ENCODE data around the gene IFI6. TPM values are rescaled to one million over a fixed set of nuclear protein-coding genes. Genes with fewer than 3 reads are reported as not detected.
A peak's percentile ranks its signal among the peaks of the same experiment; 100 is the strongest.

Gene IFI6
- total RNA-seq, 1 donor: 497 TPM

- Histone ChIP-seq H3K27me3 (ENCODE audit: insufficient read depth, low read length) (no peaks in the 10 kb centered on the region), H3K36me3 (ENCODE audit: insufficient read depth, low read length) (no peaks in the 10 kb centered on the region), H3K9me3 (ENCODE audit: low read depth, low read length) (no peaks in the 10 kb centered on the region), H3K4me2 (ENCODE audit: insufficient read depth, low read length) (peak overlapping the region; percentile 92), H3K4me3 (ENCODE audit: insufficient read depth, low read length) (no peak overlapping the region), H4K20me1 (ENCODE audit: insufficient read depth, low read length) (no peaks in the 10 kb centered on the region), H3K27ac (ENCODE audit: low read depth, low read length) (no peak overlapping the region), H3K4me1 (ENCODE audit: insufficient read depth, low read length) (peaks cover 19% of the 10 kb centered on the region), H2AFZ (ENCODE audit: low read length) (no peak overlapping the region), H3K79me2 (ENCODE audit: insufficient read depth, low read length) (no peaks in the 10 kb centered on the region)
- no peak for TF ChIP-seq CTCF (IDR thresholded peaks at IDR 0.05; ENCODE audit: extremely low read depth, low read depth, low read length)
- no peak for DNase-seq (ENCODE audit: insufficient read length, low spot score, missing footprints)
Observed at GRCh38 chr1:27669876-27670275, 2.1 kb downstream of the IFI6 start.

GRCh38 chr1:27668808-27669723, 2.9 kb downstream of the IFI6 start:
- Histone ChIP-seq H3K27me3 (ENCODE audit: insufficient read depth, low read length) (no peaks in the 10 kb centered on the region), H3K4me3 (ENCODE audit: insufficient read depth, low read length) (peak overlapping the region; percentile 67), H2AFZ (ENCODE audit: low read length) (peak overlapping the region; percentile 95), H3K4me1 (ENCODE audit: insufficient read depth, low read length) (peaks cover 19% of the 10 kb centered on the region), H4K20me1 (ENCODE audit: insufficient read depth, low read length) (no peaks in the 10 kb centered on the region), H3K27ac (ENCODE audit: low read depth, low read length) (no peak overlapping the region), H3K79me2 (ENCODE audit: insufficient read depth, low read length) (no peaks in the 10 kb centered on the region), H3K36me3 (ENCODE audit: insufficient read depth, low read length) (no peaks in the 10 kb centered on the region), H3K4me2 (ENCODE audit: insufficient read depth, low read length) (peak overlapping the region; percentile 92), H3K9me3 (ENCODE audit: low read depth, low read length) (no peaks in the 10 kb centered on the region)
- peak; percentile 93 for TF ChIP-seq CTCF (IDR thresholded peaks at IDR 0.05; ENCODE audit: extremely low read depth, low read depth, low read length)
- peak; percentile 95 for DNase-seq (ENCODE audit: insufficient read length, low spot score, missing footprints)

GRCh38 chr1:27668121-27668807, 3.7 kb downstream of the IFI6 start:
- H3K27me3 ChIP-seq (ENCODE audit: insufficient read depth, low read length): no peaks in the 10 kb centered on the region
- DNase-seq (ENCODE audit: insufficient read length, low spot score, missing footprints): no peak
- no peak overlapping the region for H3K4me2 ChIP-seq (ENCODE audit: insufficient read depth, low read length)
- H3K4me1 ChIP-seq (ENCODE audit: insufficient read depth, low read length): peaks cover 19% of the 10 kb centered on the region
- H3K27ac ChIP-seq (ENCODE audit: low read depth, low read length): no peak overlapping the region
- H3K9me3 ChIP-seq (ENCODE audit: low read depth, low read length): no peaks in the 10 kb centered on the region
- H3K36me3 ChIP-seq (ENCODE audit: insufficient read depth, low read length): no peaks in the 10 kb centered on the region
- no peak for TF ChIP-seq CTCF (IDR thresholded peaks at IDR 0.05; ENCODE audit: extremely low read depth, low read depth, low read length)
- H2AFZ ChIP-seq (ENCODE audit: low read length): no peak overlapping the region
- H4K20me1 ChIP-seq (ENCODE audit: insufficient read depth, low read length): no peaks in the 10 kb centered on the region
- no peaks in the 10 kb centered on the region for H3K79me2 ChIP-seq (ENCODE audit: insufficient read depth, low read length)
- H3K4me3 ChIP-seq (ENCODE audit: insufficient read depth, low read length): no peak overlapping the region

- no peak overlapping the region for H3K4me2 ChIP-seq (ENCODE audit: insufficient read depth, low read length)
- H3K27ac ChIP-seq (ENCODE audit: low read depth, low read length): no peak overlapping the region
- DNase-seq (ENCODE audit: insufficient read length, low spot score, missing footprints): peak; percentile 80
- H3K9me3 ChIP-seq (ENCODE audit: low read depth, low read length): no peaks in the 10 kb centered on the region
- no peak overlapping the region for H3K4me3 ChIP-seq (ENCODE audit: insufficient read depth, low read length)
- no peaks in the 10 kb centered on the region for H3K36me3 ChIP-seq (ENCODE audit: insufficient read depth, low read length)
- no peaks in the 10 kb centered on the region for H3K27me3 ChIP-seq (ENCODE audit: insufficient read depth, low read length)
- peaks cover 9% of the 10 kb centered on the region for H3K4me1 ChIP-seq (ENCODE audit: insufficient read depth, low read length)
- no peak for TF ChIP-seq CTCF (IDR thresholded peaks at IDR 0.05; ENCODE audit: extremely low read depth, low read depth, low read length)
- H2AFZ ChIP-seq (ENCODE audit: low read length): no peak overlapping the region
- no peaks in the 10 kb centered on the region for H4K20me1 ChIP-seq (ENCODE audit: insufficient read depth, low read length)
- no peaks in the 10 kb centered on the region for H3K79me2 ChIP-seq (ENCODE audit: insufficient read depth, low read length)
Observed at GRCh38 chr1:27666791-27667254, 5.2 kb downstream of the IFI6 start.

Data from osteoblast (primary cell).